ENCODE data around the gene PLEKHA7.

Gene PLEKHA7

GRCh38 chr11:16883174-16883573 is 131.0 kb downstream of the PLEKHA7 start:
- no peak overlapping the region for H3K27ac ChIP-seq
- TF ChIP-seq ZFX (IDR thresholded peaks at IDR 0.05; ENCODE audit: borderline replicate concordance): no peak
- TF ChIP-seq, protein P1, sequence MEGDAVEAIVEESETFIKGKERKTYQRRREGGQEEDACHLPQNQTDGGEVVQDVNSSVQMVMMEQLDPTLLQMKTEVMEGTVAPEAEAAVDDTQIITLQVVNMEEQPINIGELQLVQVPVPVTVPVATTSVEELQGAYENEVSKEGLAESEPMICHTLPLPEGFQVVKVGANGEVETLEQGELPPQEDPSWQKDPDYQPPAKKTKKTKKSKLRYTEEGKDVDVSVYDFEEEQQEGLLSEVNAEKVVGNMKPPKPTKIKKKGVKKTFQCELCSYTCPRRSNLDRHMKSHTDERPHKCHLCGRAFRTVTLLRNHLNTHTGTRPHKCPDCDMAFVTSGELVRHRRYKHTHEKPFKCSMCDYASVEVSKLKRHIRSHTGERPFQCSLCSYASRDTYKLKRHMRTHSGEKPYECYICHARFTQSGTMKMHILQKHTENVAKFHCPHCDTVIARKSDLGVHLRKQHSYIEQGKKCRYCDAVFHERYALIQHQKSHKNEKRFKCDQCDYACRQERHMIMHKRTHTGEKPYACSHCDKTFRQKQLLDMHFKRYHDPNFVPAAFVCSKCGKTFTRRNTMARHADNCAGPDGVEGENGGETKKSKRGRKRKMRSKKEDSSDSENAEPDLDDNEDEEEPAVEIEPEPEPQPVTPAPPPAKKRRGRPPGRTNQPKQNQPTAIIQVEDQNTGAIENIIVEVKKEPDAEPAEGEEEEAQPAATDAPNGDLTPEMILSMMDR (IDR thresholded peaks at IDR 0.05): peak; percentile 50

DNA sequence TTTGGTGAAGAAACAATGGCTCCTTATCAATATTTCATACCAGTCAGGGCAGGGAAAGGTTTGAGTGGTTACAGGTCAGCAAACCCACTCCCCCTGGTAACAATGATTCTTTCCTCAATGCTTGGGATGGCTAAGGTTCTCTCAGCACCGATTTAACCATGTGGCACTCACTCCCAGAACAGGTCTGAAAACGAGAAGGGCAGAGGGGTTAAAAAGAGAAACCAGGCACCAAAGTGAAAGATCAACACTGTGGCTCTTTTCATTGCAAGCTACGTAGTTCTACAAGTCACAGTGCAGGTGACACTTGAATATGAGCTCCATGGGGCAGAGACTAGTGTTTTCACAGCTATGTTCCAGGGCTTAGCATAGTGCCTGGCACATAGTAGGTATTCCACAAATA is 132.4 kb downstream of the PLEKHA7 start:
- TF ChIP-seq, protein P1 (IDR thresholded peaks at IDR 0.05): no peak
- no peak for TF ChIP-seq ZFX (IDR thresholded peaks at IDR 0.05; ENCODE audit: borderline replicate concordance)
- H3K27ac ChIP-seq: no peak overlapping the region

GRCh38 chr11:16881074-16881709 is 133.0 kb downstream of the PLEKHA7 start:
- no peak overlapping the region for H3K27ac ChIP-seq

DNA sequence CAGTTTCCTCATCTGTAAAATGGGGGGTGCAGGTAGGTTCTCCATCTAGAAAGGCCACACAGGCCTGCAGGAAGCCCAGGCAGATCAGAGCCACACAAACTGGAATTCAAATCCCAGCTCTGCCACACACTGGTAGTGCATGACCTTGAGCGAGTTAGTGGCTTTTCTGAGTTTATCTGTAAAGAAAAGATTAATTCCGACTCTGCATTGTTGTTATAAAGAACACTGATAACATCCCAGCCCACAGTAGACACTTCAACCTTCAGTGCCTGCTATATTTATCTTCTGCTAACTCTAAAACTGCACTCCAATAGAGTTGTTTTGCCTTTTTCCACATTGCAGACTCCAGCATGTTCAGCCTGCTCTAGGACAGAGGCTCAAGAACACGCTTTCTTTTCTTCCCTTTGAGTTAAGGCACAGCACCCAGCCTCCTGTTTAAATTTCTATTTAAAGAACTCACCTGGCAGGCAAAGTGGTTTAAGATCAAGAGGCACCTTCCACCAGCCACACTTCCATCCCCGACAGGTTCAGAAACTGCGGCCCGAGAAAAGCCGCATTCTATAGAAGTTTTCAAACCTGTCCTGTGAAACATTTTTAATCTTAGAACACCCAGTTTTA is 133.9 kb downstream of the PLEKHA7 start:
- H3K27ac ChIP-seq: no peak overlapping the region
- TF ChIP-seq ZFX (IDR thresholded peaks at IDR 0.05; ENCODE audit: borderline replicate concordance): no peak
- TF ChIP-seq, protein P1 (IDR thresholded peaks at IDR 0.05): no peak

More at GRCh38 chr11:16881074-16881709, 133.0 kb downstream of the PLEKHA7 start:
- no peak for TF ChIP-seq ZFX (IDR thresholded peaks at IDR 0.05; ENCODE audit: borderline replicate concordance)
- TF ChIP-seq, protein P1 (IDR thresholded peaks at IDR 0.05): 0 out of 2 replicates have a peak, but pooled peaks have one; percentile 6

DNA sequence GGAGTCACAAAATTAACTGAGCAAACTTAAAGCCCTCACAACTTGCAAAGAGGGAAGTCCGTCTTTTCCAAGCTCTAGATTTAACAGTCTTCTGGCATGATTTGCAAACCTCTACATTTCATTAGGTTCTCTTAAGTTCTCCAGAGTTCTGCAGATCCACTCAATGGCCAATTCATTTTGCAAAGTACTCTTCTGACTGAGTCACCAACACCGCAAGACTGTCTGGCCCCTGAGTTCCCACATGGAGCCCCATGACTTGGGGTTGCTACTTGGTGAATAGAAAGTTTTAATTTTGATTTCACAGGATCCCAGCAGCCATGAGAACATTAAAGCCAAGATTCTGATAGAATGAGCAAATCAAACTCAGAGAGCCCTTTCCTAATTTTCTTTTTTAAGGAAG is 134.5 kb downstream of the PLEKHA7 start:
- no peak for TF ChIP-seq ZFX (IDR thresholded peaks at IDR 0.05; ENCODE audit: borderline replicate concordance)
- TF ChIP-seq, protein P1 (IDR thresholded peaks at IDR 0.05): no peak
- no peak overlapping the region for H3K27ac ChIP-seq

- no peak for TF ChIP-seq ZFX (IDR thresholded peaks at IDR 0.05; ENCODE audit: borderline replicate concordance)
- TF ChIP-seq, protein P1 (IDR thresholded peaks at IDR 0.05): no peak
- no peak overlapping the region for H3K27ac ChIP-seq
Measured at GRCh38 chr11:16876837-16877236, 137.4 kb downstream of the PLEKHA7 start.

- TF ChIP-seq, protein P1 (IDR thresholded peaks at IDR 0.05): no peak
- TF ChIP-seq ZFX (IDR thresholded peaks at IDR 0.05; ENCODE audit: borderline replicate concordance): no peak
Measured at GRCh38 chr11:16876053-16876752, 138.0 kb downstream of the PLEKHA7 start.

More at GRCh38 chr11:16876053-16876752, 138.0 kb downstream of the PLEKHA7 start:
- no peak overlapping the region for H3K27ac ChIP-seq
